ENCODE results near the gene TRNAU1AP. TPM values are rescaled to one million over a fixed set of nuclear protein-coding genes. Genes with fewer than 3 reads are reported as not detected.

The TRNAU1AP gene
- total and polyA plus RNA-seq, 10 of the 15 experiments (the other 5 are each of a cell fraction or from before 2014, with no cell fraction given) = 24.3 to 67.0 (median 31.8) TPM

- no peak for FAIRE-seq
- no peaks in the 10 kb centered on the region for H3K27me3 ChIP-seq (replicated peaks in 1 of 2; ENCODE audit: control insufficient read depth in 2 of 2, insufficient read depth in 2 of 2, low read length in 1 of 2)
- ATAC-seq = no peak
- H3K4me1 ChIP-seq (ENCODE audit: control insufficient read depth, insufficient read depth, low read length) = peaks cover 18% of the 10 kb centered on the region
- intact Hi-C loops (cut with micrococcal nuclease; ENCODE audit: unreplicated experiment) = no loop called here
- H3K79me2 ChIP-seq (ENCODE audit: control insufficient read depth, insufficient read depth, low read length) = peaks cover 53% of the 10 kb centered on the region
- H4K20me1 ChIP-seq (ENCODE audit: control insufficient read depth, insufficient read depth) = no peaks in the 10 kb centered on the region
- in situ Hi-C loops (cut with MboI) = no loop called here
- 0 out of 2 replicates have a peak overlapping the region, but pooled peaks have one; percentile 19 for H3K4me3 ChIP-seq
- H3K4me2 ChIP-seq (ENCODE audit: control insufficient read depth, insufficient read depth) = no peak overlapping the region; the same call in 1 of the 2 replicates
- H2AFZ ChIP-seq (ENCODE audit: control insufficient read depth, low read depth, low read length) = no peak overlapping the region
- no TSS peak for BruUV-seq (replicated peaks)
- SMC1A ChIA-PET (ENCODE audit: uncharacterized antibody, unreplicated experiment) = interaction anchor here (0.8 to 8.4 kb wide), 3 partner anchors 8 to 81 kb away, joined by 3 to 57 read pairs (median 47); no protein-coding TSS in a partner anchor
- WGBS (ENCODE audit: insufficient coverage, insufficient replicate concordance, low lambda C conversion rate, missing lambda C conversion rate) = 79% methylated on average over 6 of the region's 6 CpGs
- H3K36me3 ChIP-seq (ENCODE audit: control insufficient read depth in 2 of 2, insufficient read depth in 2 of 2, low read length in 1 of 2) = peaks cover 0 to 6% of the 10 kb centered on the region in 2 experiments; a peak in 3 of 4 replicates
- RAD21 ChIA-PET (ENCODE audit: unreplicated experiment) = interaction anchor here (0.6 to 1.9 kb wide), 5 partner anchors 32 to 125 kb away, joined by 3 to 8 read pairs (median 4); partner anchors contain the start of gene TRNAU1AP
- H3K27ac ChIP-seq (ENCODE audit: control insufficient read depth, insufficient read depth) = no peak overlapping the region
- POLR2A ChIA-PET = interaction anchor here (0.7 to 1.4 kb wide), 2 partner anchors 55 to 59 kb away, joined by 3 to 4 read pairs; no protein-coding TSS in a partner anchor
- H3K9ac ChIP-seq (ENCODE audit: control insufficient read depth, insufficient read depth, low read length) = no peak overlapping the region; the same call in 1 of the 2 replicates
- no peaks in the 10 kb centered on the region for H3K9me3 ChIP-seq (replicated peaks; ENCODE audit: control insufficient read depth, insufficient read depth, low read length)
- CTCF ChIA-PET = interaction anchor here (0.5 to 8.0 kb wide), 7 partner anchors 10 to 111 kb away, joined by 3 to 49 read pairs (median 4); partner anchors contain the start of gene TRNAU1AP
- no peak for DNase-seq (ENCODE audit: low read depth, low spot score)
- TF ChIP-seq ZBED1 (IDR thresholded peaks at IDR 0.05; ENCODE audit: borderline replicate concordance) (no peak), SMC3 (IDR thresholded peaks at IDR 0.05; ENCODE audit: borderline replicate concordance, low read length) (no peak), ASH2L (IDR thresholded peaks at IDR 0.05; ENCODE audit: borderline replicate concordance, low read depth) (no peak), CBFB (IDR thresholded peaks at IDR 0.05; ENCODE audit: low read depth) (no peak), TBL1XR1 (IDR thresholded peaks at IDR 0.05; ENCODE audit: low read depth, low read length) (no peak), SREBF1 (IDR thresholded peaks at IDR 0.05; ENCODE audit: low read length) (no peak), CUX1 (IDR thresholded peaks at IDR 0.05; ENCODE audit: insufficient replicate concordance, low read depth, low read length) (no peak), IRF4 (IDR thresholded peaks at IDR 0.05; ENCODE audit: low read depth, low read length) (no peak), MYC (IDR thresholded peaks at IDR 0.05; ENCODE audit: insufficient read depth, insufficient read length, insufficient replicate concordance, low read length, severe bottlenecking) (no peak), SUPT20H (IDR thresholded peaks at IDR 0.05; ENCODE audit: borderline replicate concordance, control insufficient read depth, low read depth, low read length) (no peak)
- TF ChIP-seq, protein P1, sequence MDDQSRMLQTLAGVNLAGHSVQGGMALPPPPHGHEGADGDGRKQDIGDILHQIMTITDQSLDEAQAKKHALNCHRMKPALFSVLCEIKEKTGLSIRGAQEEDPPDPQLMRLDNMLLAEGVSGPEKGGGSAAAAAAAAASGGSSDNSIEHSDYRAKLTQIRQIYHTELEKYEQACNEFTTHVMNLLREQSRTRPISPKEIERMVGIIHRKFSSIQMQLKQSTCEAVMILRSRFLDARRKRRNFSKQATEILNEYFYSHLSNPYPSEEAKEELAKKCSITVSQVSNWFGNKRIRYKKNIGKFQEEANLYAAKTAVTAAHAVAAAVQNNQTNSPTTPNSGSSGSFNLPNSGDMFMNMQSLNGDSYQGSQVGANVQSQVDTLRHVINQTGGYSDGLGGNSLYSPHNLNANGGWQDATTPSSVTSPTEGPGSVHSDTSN (IDR thresholded peaks at IDR 0.05; ENCODE audit: insufficient replicate concordance, low read depth, low read length) = no peak
- TF ChIP-seq, protein P2, sequence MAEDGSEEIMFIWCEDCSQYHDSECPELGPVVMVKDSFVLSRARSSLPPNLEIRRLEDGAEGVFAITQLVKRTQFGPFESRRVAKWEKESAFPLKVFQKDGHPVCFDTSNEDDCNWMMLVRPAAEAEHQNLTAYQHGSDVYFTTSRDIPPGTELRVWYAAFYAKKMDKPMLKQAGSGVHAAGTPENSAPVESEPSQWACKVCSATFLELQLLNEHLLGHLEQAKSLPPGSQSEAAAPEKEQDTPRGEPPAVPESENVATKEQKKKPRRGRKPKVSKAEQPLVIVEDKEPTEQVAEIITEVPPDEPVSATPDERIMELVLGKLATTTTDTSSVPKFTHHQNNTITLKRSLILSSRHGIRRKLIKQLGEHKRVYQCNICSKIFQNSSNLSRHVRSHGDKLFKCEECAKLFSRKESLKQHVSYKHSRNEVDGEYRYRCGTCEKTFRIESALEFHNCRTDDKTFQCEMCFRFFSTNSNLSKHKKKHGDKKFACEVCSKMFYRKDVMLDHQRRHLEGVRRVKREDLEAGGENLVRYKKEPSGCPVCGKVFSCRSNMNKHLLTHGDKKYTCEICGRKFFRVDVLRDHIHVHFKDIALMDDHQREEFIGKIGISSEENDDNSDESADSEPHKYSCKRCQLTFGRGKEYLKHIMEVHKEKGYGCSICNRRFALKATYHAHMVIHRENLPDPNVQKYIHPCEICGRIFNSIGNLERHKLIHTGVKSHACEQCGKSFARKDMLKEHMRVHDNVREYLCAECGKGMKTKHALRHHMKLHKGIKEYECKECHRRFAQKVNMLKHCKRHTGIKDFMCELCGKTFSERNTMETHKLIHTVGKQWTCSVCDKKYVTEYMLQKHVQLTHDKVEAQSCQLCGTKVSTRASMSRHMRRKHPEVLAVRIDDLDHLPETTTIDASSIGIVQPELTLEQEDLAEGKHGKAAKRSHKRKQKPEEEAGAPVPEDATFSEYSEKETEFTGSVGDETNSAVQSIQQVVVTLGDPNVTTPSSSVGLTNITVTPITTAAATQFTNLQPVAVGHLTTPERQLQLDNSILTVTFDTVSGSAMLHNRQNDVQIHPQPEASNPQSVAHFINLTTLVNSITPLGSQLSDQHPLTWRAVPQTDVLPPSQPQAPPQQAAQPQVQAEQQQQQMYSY (CRISPR knock-in tag; IDR thresholded peaks at IDR 0.05) = no peak
Observed at GRCh38 chr1:28521502-28522164, 31.3 kb upstream of the TRNAU1AP start.

All from GM12878 (cell line).